ENCODE results near the gene RNU5B-1.

RNU5B-1 gene

DNA sequence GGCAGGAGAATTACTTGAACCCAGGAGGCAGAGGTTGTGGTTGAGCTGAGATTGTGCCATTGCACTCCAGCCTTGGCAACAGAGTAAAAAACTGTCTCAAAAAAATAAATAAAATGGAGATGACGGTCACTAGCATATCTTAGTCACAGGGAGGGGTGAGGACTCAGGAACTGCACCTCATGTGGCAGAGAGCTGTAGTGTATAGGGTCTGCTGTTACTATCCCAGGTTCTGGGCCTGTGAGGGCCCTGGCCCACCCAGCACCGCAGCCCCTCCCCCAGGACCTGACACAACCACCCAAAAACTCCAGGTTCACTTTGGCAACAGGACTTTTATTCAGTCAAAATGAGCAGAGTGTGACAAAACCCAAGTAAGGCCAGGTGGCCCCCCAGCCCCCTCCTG lies 22.3 kb downstream of the RNU5B-1 start:
- no peak for TF ChIP-seq CTCF (IDR thresholded peaks at IDR 0.05; ENCODE audit: low read length, missing control alignments)
- H3K4me3 ChIP-seq (replicated peaks; ENCODE audit: low read depth, low read length), result no peak overlapping the region
- DNase-seq (ENCODE audit: low read depth), result no peak

DNA sequence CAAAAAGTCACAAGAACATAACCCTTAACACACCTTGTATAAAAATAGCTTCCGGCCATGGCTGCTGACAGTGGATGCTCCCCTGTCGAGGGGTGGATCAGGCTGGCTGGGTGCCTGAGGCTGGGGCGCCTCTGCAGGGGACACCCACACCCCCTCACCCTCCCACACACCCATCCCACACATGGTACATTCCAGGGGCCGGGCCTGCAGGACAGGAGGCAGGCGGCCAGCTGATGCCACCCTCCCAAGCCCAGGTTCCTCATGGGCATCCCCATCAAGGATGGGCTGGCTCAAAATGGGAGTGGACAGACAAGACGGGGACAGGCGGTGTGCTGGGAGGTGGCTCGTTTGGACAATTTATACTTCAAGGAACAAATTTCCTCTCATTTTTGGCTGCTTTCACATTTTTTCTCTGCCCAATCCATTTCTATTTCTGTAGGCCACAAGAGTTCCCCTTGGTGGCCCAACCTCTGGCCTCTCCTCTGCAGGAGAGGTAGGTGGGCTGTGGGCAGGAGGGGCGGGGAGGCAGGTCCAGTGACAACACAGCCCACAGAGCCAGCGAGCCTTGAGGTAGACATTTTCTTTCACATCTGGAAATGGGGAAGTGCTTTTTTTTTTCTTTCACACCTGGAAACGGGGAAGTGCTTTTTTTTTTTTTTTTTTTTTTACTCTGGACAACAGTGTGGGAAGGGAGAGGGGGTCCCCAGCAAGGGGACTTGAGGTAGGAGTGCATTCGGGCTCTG lies 23.3 kb downstream of the RNU5B-1 start:
- TF ChIP-seq CTCF (IDR thresholded peaks at IDR 0.05; ENCODE audit: low read length, missing control alignments), result no peak
- DNase-seq (ENCODE audit: low read depth), result no peak
- no peak overlapping the region for H3K4me3 ChIP-seq (replicated peaks; ENCODE audit: low read depth, low read length)

- no peak overlapping the region for H3K4me3 ChIP-seq (replicated peaks; ENCODE audit: low read depth, low read length)
- no peak for DNase-seq (ENCODE audit: low read depth)
- no peak for TF ChIP-seq CTCF (IDR thresholded peaks at IDR 0.05; ENCODE audit: low read length, missing control alignments)
These were observed 24.2 kb downstream of the RNU5B-1 start for GRCh38 chr15:65328506-65329287.

DNA sequence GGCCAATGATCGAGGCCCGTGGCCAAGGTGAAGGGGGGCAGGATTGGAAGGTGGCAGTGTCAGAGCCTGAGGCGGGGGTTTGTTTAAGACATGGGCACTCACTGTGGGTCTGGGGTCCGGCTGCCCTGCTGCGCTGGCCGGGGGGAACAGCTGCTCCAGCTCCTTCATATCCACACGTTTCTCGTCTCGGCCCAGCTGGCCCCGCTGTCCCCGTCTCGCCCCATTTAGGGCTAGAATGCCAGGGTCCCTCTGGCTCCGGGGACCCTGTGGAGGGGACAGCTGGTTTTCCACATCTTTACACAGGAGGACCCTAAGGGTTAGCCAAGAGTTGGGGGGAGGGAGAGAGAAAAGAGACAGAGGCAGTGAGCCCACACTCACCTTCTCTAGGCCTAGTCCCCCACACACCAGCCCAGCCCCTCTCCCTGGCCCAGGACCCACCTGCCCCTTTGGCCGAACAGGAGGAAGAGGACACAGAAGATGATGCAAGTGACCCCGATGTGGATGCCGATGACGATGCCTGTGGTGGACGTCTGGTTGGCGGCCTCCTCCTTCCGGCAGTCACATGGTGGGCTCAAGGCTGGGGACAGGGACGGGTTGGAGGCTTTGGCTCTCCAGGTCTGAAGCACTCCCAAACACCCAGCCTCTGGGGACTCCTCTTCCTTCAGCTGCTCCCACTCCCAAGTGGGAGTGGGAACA lies 25.0 kb downstream of the RNU5B-1 start:
- no peak for TF ChIP-seq CTCF (IDR thresholded peaks at IDR 0.05; ENCODE audit: low read length, missing control alignments)
- no peak for DNase-seq (ENCODE audit: low read depth)
- no peak overlapping the region for H3K4me3 ChIP-seq (replicated peaks; ENCODE audit: low read depth, low read length)

GRCh38 chr15:65329984-65330735 lies 25.7 kb downstream of the RNU5B-1 start:
- DNase-seq (ENCODE audit: low read depth), result no peak
- no peak for TF ChIP-seq CTCF (IDR thresholded peaks at IDR 0.05; ENCODE audit: low read length, missing control alignments)
- no peak overlapping the region for H3K4me3 ChIP-seq (replicated peaks; ENCODE audit: low read depth, low read length)

DNA sequence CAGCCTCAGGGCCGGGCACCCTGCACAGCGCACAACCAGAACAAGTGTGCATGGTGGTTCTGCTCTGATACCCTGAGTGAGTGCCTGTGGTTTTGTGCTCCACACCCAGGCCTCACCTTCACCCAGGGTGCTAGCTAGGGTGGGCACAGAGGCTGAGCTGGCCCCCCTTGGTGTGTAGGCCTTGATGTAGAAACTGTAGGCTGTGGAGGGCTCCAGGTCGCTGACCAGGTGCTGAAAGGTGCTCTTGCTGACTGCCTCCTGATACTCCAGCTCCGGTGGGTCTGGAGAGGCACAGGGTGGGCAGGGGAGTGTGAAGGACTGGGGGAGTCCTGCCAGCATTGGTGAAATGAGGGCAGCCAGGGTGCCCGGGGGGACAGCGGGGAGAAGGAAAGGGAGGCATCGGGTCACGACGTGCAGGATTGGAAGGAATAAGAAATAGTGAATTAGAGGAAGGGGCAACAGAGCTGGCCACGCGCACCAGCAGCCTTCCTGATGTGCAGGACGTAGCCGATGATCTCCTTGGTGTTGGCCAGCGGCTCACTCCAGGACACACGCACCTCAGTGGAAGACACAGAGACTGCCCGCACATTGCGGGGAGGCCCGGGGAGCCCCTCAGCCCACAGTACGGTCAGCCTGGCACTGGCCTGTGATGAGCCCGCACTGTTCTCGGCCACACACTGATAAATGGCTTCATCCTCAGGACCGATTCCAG lies 26.6 kb downstream of the RNU5B-1 start:
- no peak for TF ChIP-seq CTCF (IDR thresholded peaks at IDR 0.05; ENCODE audit: low read length, missing control alignments)
- DNase-seq (ENCODE audit: low read depth), result no peak
- no peak overlapping the region for H3K4me3 ChIP-seq (replicated peaks; ENCODE audit: low read depth, low read length)
